HFFc6 (cell line): ENCODE data around the gene GPC5. TPM values are rescaled to one million over a fixed set of nuclear protein-coding genes. Genes with fewer than 3 reads are reported as not detected.

ENCODE experiments used
- DNase-seq: peaks from one replicate; pipeline ENCODE4 v3.0.0-alpha.2; 2018
- H3K27ac Mint-ChIP-seq: 2 replicates; pipeline ENCODE4 v1.8.0; 2020; ENCODE audit warnings: mild to moderate bottlenecking, mixed read lengths
- H3K27me3 Mint-ChIP-seq: 2 replicates; pipeline ENCODE4 v1.8.0; 2021; ENCODE audit warnings: mild to moderate bottlenecking, moderate library complexity, mixed read lengths; ENCODE audit not compliant: insufficient read depth
- H3K36me3 Mint-ChIP-seq: 2 replicates; pipeline ENCODE4 v1.8.0; 2021; ENCODE audit warnings: low read depth, mixed read lengths
- H3K4me1 Mint-ChIP-seq: 2 replicates; pipeline ENCODE4 v1.8.0; 2020; ENCODE audit warnings: low read depth, mixed read lengths
- H3K4me3 Mint-ChIP-seq: 2 replicates; pipeline ENCODE4 v1.8.0; 2020; ENCODE audit warnings: mild to moderate bottlenecking, moderate library complexity, mixed read lengths
- H3K9me3 Mint-ChIP-seq: 2 replicates; pipeline ENCODE4 v1.8.0; 2020; ENCODE audit warnings: mild to moderate bottlenecking, mixed read lengths
- CTCF ChIP-seq: fragments of 200-600 bp; sonication (generic); IDR thresholded peaks from 2 replicates; pipeline ENCODE4 v1.5.0; 2021; ENCODE audit warnings: antibody characterized with exemption, mild to moderate bottlenecking
- total RNA-seq, 6 experiments: library from RNA; stranded (reverse); fragmentation: NEBNext Ultra II Directional; extraction: Animal tissue kit (Norgen Biotek cat#: 25700); gene quantifications; 2 replicates in 1 of 6; 3 replicates in 5 of 6; pipeline ENCODE4 v1.2.3, GENCODE V29; 2021

Gene GPC5
- total RNA-seq, 6 experiments from 2014 or later = 0.06 TPM; not detected in 5

- no peaks in the 10 kb centered on the region for H3K27me3 Mint-ChIP-seq
- no peak overlapping the region for H3K27ac Mint-ChIP-seq
These were observed 588.5 kb downstream of the GPC5 start for GRCh38 chr13:91986761-91987483.

GRCh38 chr13:91988331-91988730, 589.9 kb downstream of the GPC5 start:
- H3K4me3 Mint-ChIP-seq = no peak overlapping the region
- TF ChIP-seq CTCF = no peak
- DNase-seq = no peak
- peaks cover 35% of the 10 kb centered on the region for H3K9me3 Mint-ChIP-seq
- H3K36me3 Mint-ChIP-seq = no peaks in the 10 kb centered on the region
- no peak overlapping the region for H3K27ac Mint-ChIP-seq
- H3K4me1 Mint-ChIP-seq = no peaks in the 10 kb centered on the region
- no peaks in the 10 kb centered on the region for H3K27me3 Mint-ChIP-seq

More at GRCh38 chr13:91986761-91987483, 588.5 kb downstream of the GPC5 start:
- peaks cover 33% of the 10 kb centered on the region for H3K9me3 Mint-ChIP-seq
- no peaks in the 10 kb centered on the region for H3K36me3 Mint-ChIP-seq
- DNase-seq = no peak
- TF ChIP-seq CTCF = no peak
- H3K4me3 Mint-ChIP-seq = no peak overlapping the region
- no peaks in the 10 kb centered on the region for H3K4me1 Mint-ChIP-seq

- Mint-ChIP-seq H3K27ac (no peak overlapping the region), H3K27me3 (no peaks in the 10 kb centered on the region), H3K36me3 (no peaks in the 10 kb centered on the region), H3K4me1 (no peaks in the 10 kb centered on the region), H3K4me3 (no peak overlapping the region), H3K9me3 (peaks cover 30% of the 10 kb centered on the region)
- no peak for TF ChIP-seq CTCF
- DNase-seq = no peak
These were observed 614.4 kb downstream of the GPC5 start for GRCh38 chr13:92012787-92013186.

- Mint-ChIP-seq H3K9me3 (peaks cover 30% of the 10 kb centered on the region), H3K27ac (no peak overlapping the region), H3K4me1 (no peaks in the 10 kb centered on the region), H3K4me3 (no peak overlapping the region), H3K27me3 (no peaks in the 10 kb centered on the region), H3K36me3 (peaks cover 3% of the 10 kb centered on the region; the same call in 1 of the 2 replicates)
- no peak for TF ChIP-seq CTCF
- DNase-seq = no peak
These were observed 619.3 kb downstream of the GPC5 start for GRCh38 chr13:92017737-92018136.

GRCh38 chr13:92028695-92029094, 630.3 kb downstream of the GPC5 start:
- no peak for DNase-seq
- Mint-ChIP-seq H3K27me3 (no peaks in the 10 kb centered on the region; the same call in 1 of the 2 replicates), H3K4me1 (no peaks in the 10 kb centered on the region), H3K36me3 (no peaks in the 10 kb centered on the region), H3K27ac (no peak overlapping the region), H3K9me3 (peaks cover 53% of the 10 kb centered on the region), H3K4me3 (no peak overlapping the region)
- TF ChIP-seq CTCF = no peak
